Heart left ventricle (tissue), 13 donors: ENCODE results near the gene ANKDD1B.

ENCODE experiments used
- POLR2A ChIP-seq, 2 donors: fragments of 450-650 bp; IDR thresholded peaks; one replicate each; pipeline ENCODE4 v1.6.1; 2017; ENCODE audit warnings: antibody characterized with exemption in 2 of 2, mild to moderate bottlenecking in 2 of 2, moderate library complexity in 2 of 2
- TF ChIP-seq, protein P1 (sequence below), 12 donors: fragments of 200-600 bp; sonication (generic) in 4 of 12; IDR thresholded peaks; one replicate each; pipeline versions ENCODE4 v1.5.0 to v1.8.0; 2018 to 2022; ENCODE audit warnings: antibody characterized with exemption in 12 of 12, mild to moderate bottlenecking in 5 of 12
- donor health status: ischemic (EF 13 %, LVEDD 7.1; RV severe dilation, severe dysfunction).
- donor health status: DM: no; HTN: yes; CAD: no.
- donor health status: DM: no; HTN: no; CAD: no.
- donor health status: ischemic (EF 25% LVEDD 6.9; RV normal size, moderate dysfunction).
- donor health status: ischemic (EF 25% LVEDD 5.7; RV mildly dilated, moderate dysfunction).
- donor health status: ischemic (EF 35%, LVEDD 5.7; RV mildly dilated, moderate dysfunction).
- donor health status: nonischemic (EF 11% LVEDD 7.7; RV severe dilation, severe dysfunction).
- donor health status: DM: yes; HTN: yes; CAD: no.
- donor health status: PGD.
- donor health status: ischemic (EF 29% LVEDD 5.4; RV normal size, mild dysfunction).
- donor health status: nonischemic (EF 23%, LVEDD 6.1; RV moderate dilation, normal function).

DNA sequence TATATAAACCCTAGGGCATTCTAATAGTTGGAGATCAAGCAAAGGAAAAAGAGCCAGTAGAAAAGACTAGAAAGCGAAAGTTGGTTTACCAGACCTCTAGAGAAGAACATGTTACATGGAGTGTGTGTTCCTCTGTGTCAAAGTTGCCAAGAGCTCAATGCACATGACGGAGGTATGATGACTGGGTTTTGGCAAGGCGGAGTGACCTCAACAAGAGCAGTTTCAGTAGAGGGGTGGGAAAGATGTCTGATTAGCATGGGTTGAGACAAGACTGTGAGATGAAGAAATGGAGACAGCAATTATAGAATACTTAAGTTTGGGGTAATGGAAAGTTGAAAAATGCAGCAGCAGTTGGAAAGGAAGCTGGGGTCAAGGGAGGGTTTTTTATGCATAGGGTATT is 1.6 kb downstream of the ANKDD1B start:
- TF ChIP-seq, protein P1, sequence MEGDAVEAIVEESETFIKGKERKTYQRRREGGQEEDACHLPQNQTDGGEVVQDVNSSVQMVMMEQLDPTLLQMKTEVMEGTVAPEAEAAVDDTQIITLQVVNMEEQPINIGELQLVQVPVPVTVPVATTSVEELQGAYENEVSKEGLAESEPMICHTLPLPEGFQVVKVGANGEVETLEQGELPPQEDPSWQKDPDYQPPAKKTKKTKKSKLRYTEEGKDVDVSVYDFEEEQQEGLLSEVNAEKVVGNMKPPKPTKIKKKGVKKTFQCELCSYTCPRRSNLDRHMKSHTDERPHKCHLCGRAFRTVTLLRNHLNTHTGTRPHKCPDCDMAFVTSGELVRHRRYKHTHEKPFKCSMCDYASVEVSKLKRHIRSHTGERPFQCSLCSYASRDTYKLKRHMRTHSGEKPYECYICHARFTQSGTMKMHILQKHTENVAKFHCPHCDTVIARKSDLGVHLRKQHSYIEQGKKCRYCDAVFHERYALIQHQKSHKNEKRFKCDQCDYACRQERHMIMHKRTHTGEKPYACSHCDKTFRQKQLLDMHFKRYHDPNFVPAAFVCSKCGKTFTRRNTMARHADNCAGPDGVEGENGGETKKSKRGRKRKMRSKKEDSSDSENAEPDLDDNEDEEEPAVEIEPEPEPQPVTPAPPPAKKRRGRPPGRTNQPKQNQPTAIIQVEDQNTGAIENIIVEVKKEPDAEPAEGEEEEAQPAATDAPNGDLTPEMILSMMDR (IDR thresholded peaks at IDR 0.05), result no peak
- TF ChIP-seq POLR2A (IDR thresholded peaks at IDR 0.05), result no peak
